Neutrophil (primary cell): ENCODE results near the gene RAB9B.

ENCODE experiments used
- H3K27ac ChIP-seq: fragments of 200-600 bp; sonication (generic); 2 replicates; pipeline ENCODE4 v1.5.1; 2016; ENCODE audit warnings: mild to moderate bottlenecking, moderate library complexity
- H3K27me3 ChIP-seq: fragments of 200-600 bp; sonication (generic); 2 replicates; pipeline ENCODE4 v1.6.0; 2016; ENCODE audit warnings: mild to moderate bottlenecking
- H3K36me3 ChIP-seq: fragments of 200-600 bp; sonication (generic); 2 replicates; pipeline ENCODE4 v1.5.1; 2017
- H3K4me1 ChIP-seq, 2 experiments: fragments of 200-600 bp in 1 of 2; sonication (generic) in 1 of 2; 1 replicate in 1 of 2; 2 replicates in 1 of 2; pipeline versions ENCODE4 v1.5.1 to v1.6.1; 2013 to 2016; ENCODE audit warnings: low read depth in 1 of 2, low read length in 1 of 2, mild to moderate bottlenecking in 1 of 2, moderate library complexity in 1 of 2; ENCODE audit not compliant: control insufficient read depth in 1 of 2, insufficient read depth in 1 of 2
- H3K4me3 ChIP-seq, 2 experiments: fragments of 200-600 bp in 1 of 2; sonication (generic) in 1 of 2; 1 replicate in 1 of 2; 2 replicates in 1 of 2; pipeline ENCODE4 v1.5.1; 2013 to 2016; ENCODE audit warnings: low read depth in 1 of 2, low read length in 1 of 2, mild to moderate bottlenecking in 1 of 2, moderate library complexity in 1 of 2
- H3K9me3 ChIP-seq: fragments of 200-600 bp; sonication (generic); 2 replicates; pipeline ENCODE4 v1.5.1; 2016
- TF ChIP-seq, protein P1 (sequence below): fragments of 200-600 bp; sonication (generic); IDR thresholded peaks from 2 replicates; pipeline ENCODE4 v1.5.1; 2016; ENCODE audit warnings: antibody characterized with exemption

Gene RAB9B, protein sequence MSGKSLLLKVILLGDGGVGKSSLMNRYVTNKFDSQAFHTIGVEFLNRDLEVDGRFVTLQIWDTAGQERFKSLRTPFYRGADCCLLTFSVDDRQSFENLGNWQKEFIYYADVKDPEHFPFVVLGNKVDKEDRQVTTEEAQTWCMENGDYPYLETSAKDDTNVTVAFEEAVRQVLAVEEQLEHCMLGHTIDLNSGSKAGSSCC

DNA sequence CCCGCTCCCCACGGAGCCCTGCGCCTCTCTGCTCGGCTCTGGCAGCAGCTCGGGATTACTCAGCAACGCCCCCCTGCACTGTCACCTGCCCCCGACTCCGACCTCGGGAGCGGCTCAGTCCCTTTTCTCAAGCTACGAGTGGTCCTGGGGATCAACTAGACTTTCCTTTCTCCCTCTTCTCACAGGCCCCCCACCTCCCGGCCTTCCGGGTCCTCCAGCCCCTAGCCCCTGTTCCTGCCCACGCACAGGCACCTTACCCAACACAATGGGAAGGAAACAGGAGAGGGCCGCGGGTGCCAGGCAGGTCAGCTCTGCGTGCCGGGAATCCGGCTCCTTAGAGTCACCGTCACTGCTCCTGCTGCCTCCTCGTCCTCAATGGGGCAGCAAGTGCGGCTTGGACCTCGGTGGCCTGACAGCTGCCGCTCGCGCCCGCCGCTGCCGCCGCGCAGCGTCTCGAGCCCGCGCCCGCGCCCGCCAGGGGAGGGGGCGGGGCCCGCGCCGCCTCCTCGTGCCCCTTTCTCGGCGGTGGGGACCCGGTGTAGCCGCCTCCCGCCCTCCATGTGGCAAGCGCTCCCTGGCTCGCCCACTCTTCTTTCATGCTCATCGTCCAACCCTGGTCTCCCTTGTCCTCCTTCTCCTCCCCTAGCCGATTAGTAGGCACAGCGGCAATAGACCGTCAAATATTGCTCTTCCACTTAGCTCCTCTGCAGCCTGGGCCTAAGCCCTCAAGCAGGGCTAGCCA lies at the start of gene RAB9B:
Gene RAB9B (minus strand): TSS at position 455 of the 742 bp plus-strand sequence. CDS start 6,473 bp downstream, outside the sequence.
- peak within 1 kb of the TSS; percentile 24 to 35 for H3K4me3 ChIP-seq
- no peaks in the 10 kb centered on the region for H3K9me3 ChIP-seq
- TF ChIP-seq, protein P1, sequence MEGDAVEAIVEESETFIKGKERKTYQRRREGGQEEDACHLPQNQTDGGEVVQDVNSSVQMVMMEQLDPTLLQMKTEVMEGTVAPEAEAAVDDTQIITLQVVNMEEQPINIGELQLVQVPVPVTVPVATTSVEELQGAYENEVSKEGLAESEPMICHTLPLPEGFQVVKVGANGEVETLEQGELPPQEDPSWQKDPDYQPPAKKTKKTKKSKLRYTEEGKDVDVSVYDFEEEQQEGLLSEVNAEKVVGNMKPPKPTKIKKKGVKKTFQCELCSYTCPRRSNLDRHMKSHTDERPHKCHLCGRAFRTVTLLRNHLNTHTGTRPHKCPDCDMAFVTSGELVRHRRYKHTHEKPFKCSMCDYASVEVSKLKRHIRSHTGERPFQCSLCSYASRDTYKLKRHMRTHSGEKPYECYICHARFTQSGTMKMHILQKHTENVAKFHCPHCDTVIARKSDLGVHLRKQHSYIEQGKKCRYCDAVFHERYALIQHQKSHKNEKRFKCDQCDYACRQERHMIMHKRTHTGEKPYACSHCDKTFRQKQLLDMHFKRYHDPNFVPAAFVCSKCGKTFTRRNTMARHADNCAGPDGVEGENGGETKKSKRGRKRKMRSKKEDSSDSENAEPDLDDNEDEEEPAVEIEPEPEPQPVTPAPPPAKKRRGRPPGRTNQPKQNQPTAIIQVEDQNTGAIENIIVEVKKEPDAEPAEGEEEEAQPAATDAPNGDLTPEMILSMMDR: no peak
- H3K27ac ChIP-seq: no peak within 1 kb of the TSS
- peaks cover 23% of the 10 kb centered on the region for H3K27me3 ChIP-seq
- H3K4me1 ChIP-seq: peaks cover 3 to 5% of the 10 kb centered on the region in 2 experiments
- no peaks in the 10 kb centered on the region for H3K36me3 ChIP-seq

DNA sequence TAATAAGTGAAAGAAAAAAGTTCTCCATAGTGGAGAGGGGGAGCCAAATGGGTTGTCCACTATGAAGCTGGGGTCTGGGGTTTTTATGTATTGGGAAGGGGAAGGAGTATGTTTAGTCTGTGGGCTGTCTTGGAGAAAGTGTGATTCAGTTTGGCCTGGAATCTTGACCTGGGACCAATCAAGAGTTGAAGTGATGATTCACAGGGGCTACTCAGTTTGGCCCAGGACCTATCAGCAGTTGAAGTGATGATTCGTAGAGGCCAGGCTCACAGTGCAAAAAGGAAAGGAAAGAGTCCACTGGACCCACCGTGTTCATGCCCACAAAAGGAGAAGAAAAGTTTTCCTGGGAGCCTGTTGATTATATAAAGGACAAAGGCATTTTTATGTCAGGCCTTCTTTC lies 47.3 kb upstream of the RAB9B start:
- TF ChIP-seq, protein P1: no peak
- no peaks in the 10 kb centered on the region for H3K27me3 ChIP-seq
- H3K36me3 ChIP-seq: no peaks in the 10 kb centered on the region
- no peak overlapping the region for H3K4me3 ChIP-seq
- no peak overlapping the region for H3K27ac ChIP-seq
- H3K4me1 ChIP-seq: no peaks in the 10 kb centered on the region
- no peaks in the 10 kb centered on the region for H3K9me3 ChIP-seq

DNA sequence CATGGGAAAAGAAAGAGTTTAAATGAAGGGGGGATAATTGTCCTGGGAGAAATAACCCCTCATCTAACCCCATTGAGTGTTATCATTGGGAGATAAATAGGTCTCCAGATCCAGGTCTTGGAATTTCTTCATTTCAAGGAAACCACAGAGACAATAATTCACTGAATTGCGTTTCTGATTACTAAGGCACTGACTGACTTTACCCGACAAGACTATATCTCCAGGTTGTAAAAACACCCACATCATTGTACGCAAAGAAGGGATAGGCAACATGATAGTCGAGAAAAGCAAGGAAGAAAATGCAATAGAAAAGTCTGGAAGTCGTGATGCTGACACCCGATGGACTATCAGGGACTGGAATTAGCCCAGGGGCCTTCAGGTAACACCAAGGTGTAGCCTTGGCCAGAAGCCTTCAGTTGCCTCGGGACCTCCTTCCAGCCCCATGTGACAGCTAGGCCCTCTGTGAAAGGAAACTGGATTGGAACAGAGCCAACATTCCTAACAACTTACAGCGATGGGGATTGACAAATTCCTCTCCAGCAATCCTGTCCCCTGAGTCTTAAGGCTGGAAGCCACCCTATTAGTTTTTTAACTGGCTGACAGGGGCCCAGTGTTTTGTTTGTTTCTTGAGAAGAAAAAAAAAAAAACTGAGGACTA lies 46.5 kb upstream of the RAB9B start:
- no peaks in the 10 kb centered on the region for H3K27me3 ChIP-seq
- no peak overlapping the region for H3K27ac ChIP-seq
- no peaks in the 10 kb centered on the region for H3K36me3 ChIP-seq
- no peak overlapping the region for H3K4me3 ChIP-seq
- TF ChIP-seq, protein P1: no peak
- H3K9me3 ChIP-seq: no peaks in the 10 kb centered on the region
- H3K4me1 ChIP-seq: no peaks in the 10 kb centered on the region

DNA sequence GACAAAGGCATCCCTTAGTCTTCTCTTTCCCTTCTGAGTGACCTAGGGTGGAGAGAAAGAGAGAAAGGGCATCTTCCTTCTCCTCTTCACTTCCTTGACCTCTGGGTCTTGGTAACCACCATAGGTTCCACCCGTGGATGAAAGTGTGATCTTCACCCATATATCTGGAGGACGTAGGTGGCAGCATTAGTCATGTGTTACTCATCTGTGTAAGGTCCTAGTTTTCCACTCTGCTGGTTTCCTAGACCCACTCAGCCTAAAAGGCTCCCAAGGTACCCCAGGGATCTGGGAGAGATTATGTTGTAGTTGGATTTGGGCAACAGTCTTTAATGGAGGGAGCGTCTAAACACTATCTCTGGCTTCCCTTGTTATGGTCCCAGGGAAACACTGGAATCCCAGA lies 45.5 kb upstream of the RAB9B start:
- Histone ChIP-seq H3K4me3 (no peak overlapping the region), H3K36me3 (no peaks in the 10 kb centered on the region), H3K27ac (no peak overlapping the region), H3K27me3 (no peaks in the 10 kb centered on the region), H3K9me3 (no peaks in the 10 kb centered on the region), H3K4me1 (no peaks in the 10 kb centered on the region)
- TF ChIP-seq, protein P1: no peak

DNA sequence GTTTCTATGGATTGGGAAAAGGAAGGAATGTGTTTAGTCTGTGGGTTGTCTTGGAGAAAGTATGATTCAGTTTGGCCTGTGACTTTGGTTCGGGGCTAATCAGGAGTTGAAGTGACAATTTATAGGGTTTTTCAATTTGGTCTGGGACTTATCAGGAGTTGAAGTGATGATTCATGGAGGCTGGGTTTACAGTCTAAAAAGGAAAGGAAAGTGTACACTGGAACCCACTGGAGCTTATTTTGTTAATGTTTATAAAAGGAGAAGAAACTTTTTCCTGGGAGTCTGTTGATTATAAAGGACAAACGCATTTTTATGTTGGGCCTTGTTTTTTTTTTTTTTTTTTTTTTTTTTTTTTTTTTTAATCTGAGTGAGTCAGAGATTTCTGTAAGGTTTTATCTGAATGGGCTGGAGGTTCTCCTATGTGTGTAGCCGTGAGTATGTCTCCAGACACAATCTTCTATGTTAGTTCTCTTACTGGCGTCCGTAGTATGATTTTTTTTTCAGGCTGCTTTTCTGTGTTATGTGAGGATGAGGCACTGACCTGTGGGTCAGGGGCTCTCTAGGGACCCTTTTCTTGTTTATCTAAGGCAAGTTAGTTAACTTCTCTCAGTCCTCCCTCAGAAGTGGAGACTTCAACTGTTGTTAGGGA lies 33.0 kb upstream of the RAB9B start:
- Histone ChIP-seq H3K4me3 (no peak overlapping the region), H3K4me1 (no peaks in the 10 kb centered on the region), H3K27me3 (no peaks in the 10 kb centered on the region), H3K36me3 (no peaks in the 10 kb centered on the region), H3K27ac (no peak overlapping the region), H3K9me3 (no peaks in the 10 kb centered on the region)
- TF ChIP-seq, protein P1: no peak
